Activated CD8-positive, alpha-beta memory T cell treated with anti-CD3 and anti-CD28 coated beads, Interleukin-2, amount 50 U/mL, for 1 hour (primary cell): Measurements from ENCODE around the gene TBL1X.
"Not testable (repeated sequence)": the region's sequence is repeated elsewhere in the genome, so short reads cannot be mapped to it uniquely, and the experiment has no call there.

Experiments used
- DNase-seq: peaks from one replicate; pipeline ENCODE4 v3.0.0-alpha.2; 2020; ENCODE audit errors: extremely low read depth

The TBL1X gene

DNA sequence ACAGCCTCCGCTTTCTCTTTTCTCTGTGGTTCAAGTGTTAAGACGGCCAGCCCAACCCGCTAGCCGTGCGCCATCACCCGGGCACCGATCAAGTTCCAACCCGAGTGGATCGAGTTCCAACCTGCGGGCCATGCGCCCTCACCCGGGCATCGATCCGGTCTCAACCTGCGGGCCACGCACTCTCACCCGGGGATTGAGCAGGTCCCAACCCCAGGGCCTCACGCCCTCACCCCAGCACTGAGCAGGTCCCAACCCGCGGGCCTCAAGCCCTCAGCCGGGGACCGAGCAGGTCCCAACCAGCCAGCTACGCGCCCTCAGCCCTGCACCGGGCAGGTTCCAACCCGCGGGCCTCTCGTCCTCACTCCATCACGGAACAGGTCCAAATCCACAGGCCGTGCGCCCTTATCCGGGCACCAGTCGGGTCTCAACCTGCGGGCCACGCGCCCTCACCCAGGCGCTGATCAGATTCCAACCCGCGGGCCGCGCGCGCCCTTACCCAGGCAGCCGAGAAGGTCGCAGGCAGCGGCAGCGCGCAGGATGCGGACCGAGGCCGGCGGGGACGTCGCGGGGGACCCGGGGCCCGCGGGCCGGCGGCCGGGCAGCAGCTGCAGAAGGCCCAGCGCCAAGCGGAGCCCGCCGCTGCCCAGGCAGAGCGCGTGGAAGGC, 300.3 kb downstream of the TBL1X start:
- DNase-seq: no peak

DNA sequence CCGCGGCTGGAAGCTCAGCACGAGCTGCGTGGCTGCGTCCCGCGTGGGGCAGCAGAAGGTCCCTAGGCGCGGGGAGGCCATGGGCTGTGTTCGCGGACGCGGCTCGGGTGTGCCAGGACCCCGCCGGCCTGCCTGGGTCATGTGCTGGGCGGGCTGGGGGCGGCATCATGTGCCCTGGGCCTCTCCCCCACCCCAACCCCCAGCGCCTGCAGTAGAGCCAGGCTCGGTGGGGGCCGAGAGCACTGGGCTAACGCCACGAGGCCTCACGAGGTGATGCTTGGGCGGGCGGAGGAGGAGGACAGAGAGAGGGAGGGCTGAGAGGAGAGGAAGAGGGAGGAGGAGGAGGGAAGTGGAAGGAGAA, 300.9 kb downstream of the TBL1X start, which contains the start of gene GPR143:
Gene GPR143, minus strand, starts transcription at position 111 of the 361 bp plus-strand sequence. Its CDS starts 30 bp downstream, at position 81.
- DNase-seq: no peak

DNA sequence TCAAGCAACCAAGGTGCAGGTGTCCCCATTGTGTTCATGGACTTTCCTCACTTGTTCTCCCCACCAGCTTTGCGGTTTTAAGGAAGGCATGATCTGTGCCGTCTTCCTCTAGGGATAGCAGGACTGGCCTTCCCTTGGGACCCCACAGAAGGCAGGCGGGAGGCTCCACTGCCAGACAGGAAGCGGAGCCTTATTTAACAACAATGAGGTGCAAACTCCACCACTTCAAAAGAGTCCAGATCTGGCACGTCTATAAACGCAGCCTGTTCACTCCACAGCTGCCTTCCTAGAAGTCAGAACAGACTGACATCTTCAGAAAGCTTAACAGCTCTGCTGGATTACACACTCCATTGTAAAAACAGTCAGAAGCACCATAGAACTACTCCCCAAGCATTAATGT, 302.5 kb downstream of the TBL1X start:
- DNase-seq: no peak

DNA sequence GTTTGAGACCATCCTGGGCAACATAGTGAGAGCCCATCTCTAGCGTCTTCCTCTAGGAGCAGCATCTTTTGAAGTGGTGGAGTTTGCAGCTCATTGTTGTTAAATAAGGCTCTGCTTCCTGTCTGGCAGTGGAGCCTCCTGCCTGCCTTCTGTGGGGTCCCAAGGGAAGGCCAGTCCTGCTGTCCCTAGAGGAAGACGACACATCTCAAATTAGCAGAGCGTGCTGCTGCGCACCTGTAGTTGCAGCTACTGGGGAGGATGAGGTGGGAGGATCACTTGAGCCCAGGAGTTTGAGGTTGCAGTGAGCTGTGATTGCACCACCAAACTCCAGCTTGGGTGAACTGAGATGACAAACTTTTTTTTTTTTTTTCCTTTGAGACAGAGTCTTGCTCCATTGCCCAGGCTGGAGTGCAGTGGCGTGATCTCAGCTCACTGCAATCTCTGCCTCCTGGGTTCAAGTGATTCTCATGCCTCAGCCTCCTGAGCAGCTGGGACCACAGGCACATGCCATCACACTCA, 303.5 kb downstream of the TBL1X start:
- DNase-seq: not testable (repeated sequence)

DNA sequence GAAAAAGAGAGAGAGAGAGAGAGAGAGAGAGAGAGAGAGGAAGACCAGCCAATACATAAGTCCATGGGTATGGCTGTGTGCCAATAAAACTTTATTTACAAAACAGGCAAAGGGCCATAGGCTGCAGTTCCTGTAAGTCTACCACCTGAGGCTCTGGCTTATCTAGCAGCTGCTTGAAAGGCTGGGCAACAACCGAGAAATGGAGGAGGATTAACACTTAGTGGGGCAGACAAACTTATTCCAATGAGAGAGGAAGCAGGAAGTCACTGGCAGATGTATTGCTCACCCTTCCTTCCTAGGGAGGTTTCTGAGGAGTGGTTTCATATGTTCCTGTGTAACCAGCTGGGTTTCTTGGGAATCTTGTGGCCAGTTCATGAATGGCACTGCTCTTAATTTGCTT, 305.5 kb downstream of the TBL1X start:
- DNase-seq: no peak

DNA sequence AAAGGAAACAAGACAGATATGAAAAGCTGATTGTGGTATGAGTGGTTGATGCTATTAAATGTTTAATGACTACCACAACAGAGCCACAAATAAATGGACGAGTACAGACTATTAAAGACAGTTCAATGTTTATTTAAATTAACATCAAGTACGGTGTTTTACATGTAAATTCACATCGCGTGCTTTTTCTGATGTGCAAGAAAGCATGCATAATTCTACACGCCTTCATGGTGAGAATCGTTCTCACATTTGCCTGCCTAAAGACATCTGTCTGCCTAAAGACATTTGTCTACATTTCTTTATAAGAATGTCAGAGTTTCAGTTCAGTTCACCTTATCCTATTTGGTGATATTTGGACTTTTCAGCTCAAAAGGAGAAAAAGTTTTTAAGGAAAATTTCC, 308.1 kb downstream of the TBL1X start:
- no peak for DNase-seq

DNA sequence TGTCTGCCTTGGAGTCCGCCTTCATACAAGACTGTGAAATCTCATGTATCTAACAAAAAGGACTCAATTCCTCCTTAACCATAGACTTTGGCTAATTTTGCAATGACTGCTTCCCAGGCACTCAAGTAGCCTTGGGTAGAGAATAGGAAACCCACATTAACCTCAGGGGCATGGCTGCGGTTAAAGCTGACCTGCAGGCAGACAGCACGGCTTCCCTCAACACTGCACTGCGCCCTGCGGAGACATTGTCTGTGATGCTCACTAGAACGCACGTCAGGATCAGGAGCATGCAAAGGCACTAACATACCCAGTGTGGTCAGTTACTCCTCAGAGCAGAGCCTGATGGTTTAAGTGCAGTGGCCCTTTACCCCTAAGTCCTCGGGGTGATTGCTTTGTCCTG, 311.1 kb downstream of the TBL1X start:
- no peak for DNase-seq

DNA sequence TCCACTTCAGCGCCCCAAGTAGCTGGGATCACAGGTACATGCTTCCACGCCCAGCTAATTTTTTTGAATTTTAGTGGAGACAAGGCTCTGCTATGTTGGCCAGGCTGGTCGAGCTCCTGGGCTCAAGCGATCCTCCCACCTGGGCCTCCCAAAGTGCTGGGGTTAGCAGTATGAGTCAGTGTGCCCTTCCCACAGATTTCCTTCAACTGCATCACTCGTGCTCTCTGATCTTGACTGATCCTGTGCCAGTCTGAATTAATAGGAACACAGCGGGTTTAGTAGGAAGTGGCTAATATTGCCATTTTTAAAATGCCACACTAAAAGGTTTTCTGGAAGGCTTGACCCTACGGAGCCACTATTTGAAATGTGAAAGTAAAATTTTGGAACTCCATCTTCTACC, 317.1 kb downstream of the TBL1X start:
- DNase-seq: no peak

DNA sequence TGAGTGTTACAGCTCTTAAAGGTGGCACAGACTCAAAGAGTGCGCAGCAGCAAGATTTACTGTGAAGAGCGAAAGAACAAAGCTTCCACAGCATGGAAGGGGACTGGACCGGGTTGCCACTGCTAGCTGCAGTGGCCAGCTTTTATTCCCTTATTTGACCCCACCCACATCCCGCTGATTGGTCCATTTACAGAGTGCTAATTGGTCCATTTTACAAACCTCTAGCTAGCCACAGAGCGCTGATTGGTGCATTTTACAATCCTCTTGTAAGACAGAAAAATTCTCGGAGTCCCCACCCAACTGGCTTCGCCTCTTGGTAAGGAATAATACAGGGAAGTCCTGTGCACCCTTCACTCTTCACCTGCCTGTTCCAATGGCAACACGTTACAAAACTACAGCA, 319.5 kb downstream of the TBL1X start:
- DNase-seq: no peak

DNA sequence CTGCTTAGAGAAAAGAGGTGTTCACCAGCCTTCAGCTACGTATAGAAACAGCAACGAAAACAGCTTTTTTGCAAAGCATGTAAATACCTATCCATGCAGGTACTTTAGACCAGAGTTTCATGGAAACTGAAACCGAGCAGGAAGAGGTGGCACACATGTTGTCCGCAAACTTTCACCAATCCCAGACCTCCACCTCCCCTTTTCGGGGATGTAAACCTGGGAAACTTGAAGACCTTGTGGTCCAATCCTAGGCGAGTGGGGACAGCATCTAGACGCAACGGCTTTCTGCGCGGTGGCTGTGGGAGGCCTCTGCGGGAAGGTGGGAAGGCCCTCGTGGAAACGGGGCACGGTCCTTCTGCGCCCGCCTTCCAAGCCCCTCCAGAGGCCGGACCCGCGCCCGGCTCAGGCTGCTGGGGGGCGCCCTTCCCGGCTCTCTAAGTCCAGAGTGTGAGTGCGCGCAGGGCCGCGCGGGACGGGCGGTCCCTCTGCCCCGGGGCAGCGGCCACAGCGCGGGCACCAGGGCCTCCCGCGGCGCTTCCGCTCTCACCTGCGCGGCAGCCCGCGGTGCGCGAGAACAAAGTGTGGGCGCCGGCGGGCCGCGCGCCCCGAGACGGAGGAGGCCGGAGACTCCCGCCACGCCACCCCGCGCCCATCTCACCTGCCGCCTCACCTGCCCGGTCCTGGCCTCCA, 320.5 kb downstream of the TBL1X start:
- DNase-seq: no peak

DNA sequence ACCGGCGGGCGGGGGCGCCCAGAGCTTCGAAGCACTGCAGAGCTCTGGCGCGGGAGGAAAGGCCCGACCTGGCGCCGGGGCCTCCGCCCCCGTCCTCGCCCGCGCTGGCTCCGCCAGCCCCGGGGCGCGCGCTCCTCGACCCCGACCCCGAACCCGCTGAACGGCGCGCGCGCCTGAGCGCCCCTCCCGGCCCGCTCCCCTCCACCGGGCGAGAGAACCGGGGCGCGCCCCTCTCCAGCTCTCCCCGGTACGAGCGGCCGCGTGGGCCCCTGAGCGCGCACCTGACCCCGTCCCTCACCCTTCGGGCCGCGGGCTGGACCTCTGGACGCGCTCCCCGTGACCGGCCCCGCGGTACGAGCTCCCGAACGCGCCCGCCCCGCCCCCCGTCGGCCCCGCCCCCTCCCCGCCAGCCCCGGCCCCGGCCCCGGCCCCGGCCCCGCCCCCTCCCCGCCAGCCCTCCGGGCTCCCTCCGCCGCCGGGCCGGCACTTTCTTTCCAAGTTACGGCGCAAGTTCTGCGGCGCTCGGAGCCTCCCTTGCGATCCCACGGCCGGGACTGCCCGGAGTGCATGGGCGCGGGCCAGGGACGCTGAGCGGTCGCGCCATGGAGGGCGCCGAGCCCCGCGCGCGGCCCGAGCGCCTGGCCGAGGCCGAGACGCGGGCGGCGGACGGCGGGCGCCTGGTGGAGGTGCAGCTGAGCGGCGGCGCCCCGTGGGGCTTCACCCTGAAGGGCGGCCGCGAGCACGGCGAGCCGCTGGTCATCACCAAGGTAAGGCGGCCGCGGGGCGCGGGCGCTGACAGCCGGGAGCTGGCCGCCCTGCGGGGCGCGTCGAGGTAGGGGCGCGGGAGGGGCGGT, 321.3 kb downstream of the TBL1X start, which contains the start of gene SHROOM2:
Gene SHROOM2, plus strand, starts transcription at position 486 of the 854 bp plus-strand sequence. Its CDS starts 117 bp downstream, at position 603.
- DNase-seq: no peak

DNA sequence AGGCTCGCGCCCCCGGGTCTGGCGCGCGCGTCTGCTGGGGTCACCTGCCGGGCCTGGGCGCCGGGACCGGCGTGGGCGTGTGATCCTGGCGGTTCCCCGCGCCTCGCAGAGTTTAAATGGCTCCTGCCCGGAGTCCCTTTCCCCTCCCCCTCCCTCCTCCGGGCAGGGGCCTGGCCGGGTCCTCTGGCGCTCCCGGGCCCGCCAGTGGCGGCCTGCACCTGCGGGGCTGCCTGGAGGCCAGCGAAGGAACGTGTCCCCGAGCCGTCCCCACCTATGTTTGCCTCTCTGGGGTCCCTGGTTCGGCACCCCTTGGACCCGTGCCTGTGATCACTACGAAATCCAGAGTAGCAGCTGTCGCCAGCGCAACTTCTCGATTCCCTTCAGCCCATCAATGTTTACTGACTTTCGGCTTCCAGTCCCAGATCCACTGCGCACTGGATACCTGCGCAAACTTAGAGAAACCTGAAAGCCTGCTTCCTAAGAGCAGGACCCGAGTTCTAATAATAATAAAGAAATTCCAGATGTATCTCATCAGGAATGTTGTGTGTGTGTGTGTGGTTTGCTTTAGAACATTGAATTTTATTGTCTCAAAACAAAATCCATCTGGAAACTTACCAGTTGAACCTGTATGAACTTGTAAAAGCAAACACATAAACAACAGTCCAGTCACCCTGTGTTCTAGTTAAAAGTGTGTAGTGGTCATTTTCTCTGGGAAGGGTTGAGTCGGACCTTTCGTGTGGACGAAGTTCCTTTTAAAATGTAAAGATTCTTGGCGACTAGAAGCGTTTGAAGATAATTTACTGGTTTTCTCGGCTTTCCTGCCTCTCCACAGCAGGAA, 322.2 kb downstream of the TBL1X start:
- DNase-seq: no peak

DNA sequence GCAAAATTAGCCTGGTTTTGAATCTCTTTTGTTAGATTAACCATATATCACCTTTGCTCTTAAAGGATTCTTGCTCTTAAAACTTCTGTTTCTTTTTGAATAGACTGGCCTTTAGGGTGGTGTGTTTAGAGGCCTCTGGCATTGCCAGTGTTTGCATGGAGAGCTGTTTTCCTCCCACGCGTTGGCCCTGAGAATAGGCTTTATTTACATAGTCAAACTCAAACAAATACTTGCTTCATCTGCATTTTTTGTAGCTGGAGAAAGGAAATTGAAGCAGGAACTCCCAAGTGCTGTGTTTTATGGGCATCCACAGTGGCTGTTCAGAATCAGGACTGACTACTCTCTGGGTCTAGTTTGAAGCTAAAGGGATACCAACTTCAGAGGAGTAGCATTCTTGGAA, 324.1 kb downstream of the TBL1X start:
- no peak for DNase-seq

DNA sequence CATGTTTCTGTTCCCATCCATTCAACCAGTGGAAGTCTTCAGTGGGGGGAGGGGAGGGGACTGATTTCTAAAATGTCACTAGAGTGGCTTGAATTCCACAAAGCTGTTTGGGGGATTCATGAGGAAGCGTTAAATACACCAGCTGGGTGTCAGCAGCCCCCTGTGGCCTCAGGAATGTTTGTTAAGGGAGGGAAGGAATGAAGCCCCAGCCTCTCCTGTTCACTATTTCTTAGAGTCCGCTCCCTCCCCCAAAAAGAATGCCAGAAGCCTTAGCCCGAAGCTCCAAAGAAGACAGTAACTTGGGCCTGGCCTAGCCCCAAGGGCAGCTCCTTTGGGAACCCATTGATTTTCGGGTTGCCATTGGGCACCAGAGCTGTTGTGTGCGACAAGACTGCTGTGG, 324.7 kb downstream of the TBL1X start:
- DNase-seq: no peak
